ENCODE results near the gene SSX2IP. TPM values are rescaled to one million over a fixed set of nuclear protein-coding genes. Genes with fewer than 3 reads are reported as not detected.
"Not testable (repeated sequence)": the region's sequence is repeated elsewhere in the genome, so short reads cannot be mapped to it uniquely, and the experiment has no call there.

SSX2IP gene
- total RNA-seq, 2 experiments from 2014 or later: 10.0 to 12.7 TPM

GRCh38 chr1:84598418-84598817, 91.8 kb downstream of the SSX2IP start:
- H3K36me3 Mint-ChIP-seq (ENCODE audit: low read depth): no peaks in the 10 kb centered on the region
- no peaks in the 10 kb centered on the region for H3K27me3 Mint-ChIP-seq
- no peak for TF ChIP-seq CTCF (IDR thresholded peaks at IDR 0.05)
- intact Hi-C loops (cut with micrococcal nuclease): no loop called here
- ChIA-PET CTCF (no interaction called here), POLR2A (no interaction called here)
- H3K4me1 Mint-ChIP-seq (ENCODE audit: low read depth): peaks cover 22% of the 10 kb centered on the region
- H3K4me3 Mint-ChIP-seq: no peak overlapping the region
- DNase-seq: no peak
- no peak for ATAC-seq
- no peaks in the 10 kb centered on the region for H3K9me3 Mint-ChIP-seq
- no peak overlapping the region for H3K27ac Mint-ChIP-seq

- POLR2A ChIA-PET: no interaction called here
- Mint-ChIP-seq H3K9me3 (no peaks in the 10 kb centered on the region), H3K4me1 (ENCODE audit: low read depth) (peaks cover 22% of the 10 kb centered on the region), H3K27ac (no peak overlapping the region), H3K27me3 (no peaks in the 10 kb centered on the region), H3K36me3 (ENCODE audit: low read depth) (no peaks in the 10 kb centered on the region), H3K4me3 (no peak overlapping the region)
- intact Hi-C loops (cut with micrococcal nuclease): no loop called here
- CTCF ChIA-PET: interaction anchor here (1.0 to 1.1 kb wide), 2 partner anchors 13 to 23 kb away, joined by 3 read pairs; no protein-coding TSS in a partner anchor
- no peak for TF ChIP-seq CTCF (IDR thresholded peaks at IDR 0.05)
- DNase-seq (no peak), ATAC-seq (no peak)
These were observed 93.2 kb downstream of the SSX2IP start for GRCh38 chr1:84597011-84597410.

- DNase-seq; CTCF ChIA-PET; H3K27me3 Mint-ChIP-seq; ATAC-seq; H3K27ac Mint-ChIP-seq; H3K9me3 Mint-ChIP-seq; H3K36me3 Mint-ChIP-seq (ENCODE audit: low read depth); intact Hi-C loops (cut with micrococcal nuclease); H3K4me3 Mint-ChIP-seq; POLR2A ChIA-PET: not testable (repeated sequence)
- H3K4me1 Mint-ChIP-seq (ENCODE audit: low read depth): peaks cover 18% of the 10 kb centered on the region
These were observed 95.3 kb downstream of the SSX2IP start for GRCh38 chr1:84594959-84595358.

Other genes with a start within 250 kb of the SSX2IP start
- 10 to 100 TPM; 61.9 to 64.1 TPM for gene RPF1, start 211.2 kb downstream of the SSX2IP start, total RNA-seq
- gene SPATA1, start 184.1 kb downstream of the SSX2IP start, total RNA-seq: 1 to 10 TPM; 2.5 to 3.0 TPM
- 100 to 1,000 TPM; 101 to 106 TPM for gene GNG5, start 183.9 kb downstream of the SSX2IP start, total RNA-seq
- gene CTBS, start 116.0 kb downstream of the SSX2IP start, total RNA-seq: 10 to 100 TPM; 13.5 to 18.3 TPM
- under 1 TPM; 0.58 to 0.81 TPM for gene LPAR3, start 202.7 kb upstream of the SSX2IP start, total RNA-seq

All from activated CD8-positive, alpha-beta T cell treated with anti-CD3 and anti-CD28 coated beads for 36 hours (primary cell).